ENCODE measurements around the gene COLEC11.
A peak's percentile ranks its signal among the peaks of the same experiment; 100 is the strongest.
"Not testable (repeated sequence)": the region's sequence is repeated elsewhere in the genome, so short reads cannot be mapped to it uniquely, and the experiment has no call there.

The COLEC11 gene

DNA sequence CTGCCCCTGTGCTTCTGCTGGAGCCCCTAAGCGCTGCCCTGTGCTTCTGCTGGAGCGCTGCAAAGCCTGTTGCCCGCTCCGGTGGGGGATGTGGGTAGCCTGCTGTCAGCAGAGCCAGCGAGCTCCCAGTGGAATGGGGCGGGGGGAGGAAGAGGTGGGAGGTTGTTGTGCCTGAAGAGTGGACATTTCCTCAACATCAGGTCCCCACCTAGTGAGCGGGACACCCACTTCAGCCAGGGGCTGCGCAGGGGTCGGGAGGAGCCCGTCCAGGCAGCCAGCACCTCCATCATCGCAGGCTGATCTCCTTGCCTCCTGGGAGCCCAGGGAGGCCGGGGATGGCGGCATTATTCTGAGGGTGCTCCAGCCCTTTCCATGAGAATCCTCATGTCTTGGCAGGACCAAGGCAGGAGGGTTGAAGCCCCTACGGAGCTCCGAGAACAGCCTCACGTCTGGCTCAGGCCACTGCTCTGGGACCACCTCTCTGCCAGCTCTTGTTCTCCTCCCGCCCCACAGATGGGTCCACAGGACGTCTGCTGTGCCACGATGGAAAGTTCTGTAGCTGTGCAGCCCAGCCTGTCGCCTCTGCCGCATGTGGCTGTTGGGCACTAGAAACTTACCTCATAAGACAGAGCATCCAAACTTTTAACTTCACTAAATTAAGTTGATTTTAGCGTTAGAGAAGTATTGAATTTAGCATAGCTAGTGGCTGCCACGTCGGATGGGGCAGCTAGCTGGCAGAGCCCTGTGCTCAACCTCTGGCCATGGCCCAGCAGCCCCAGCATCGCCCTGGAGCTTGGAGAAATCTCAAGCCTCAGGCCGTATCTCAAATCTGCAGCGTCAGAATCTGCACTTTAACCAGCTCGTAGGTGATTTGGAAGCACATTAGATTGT lies 61.2 kb downstream of the COLEC11 start:
- no peak for DNase-seq

GRCh38 chr2:3656762-3657721 lies 62.1 kb downstream of the COLEC11 start:
- DNase-seq = peak; percentile 40

GRCh38 chr2:3657881-3658280 lies 63.0 kb downstream of the COLEC11 start, which contains the start of gene ALLC:
ALLC (plus strand) TSS chr2:3658200; CDS start chr2:3671158, 12,958 bp downstream.
- no peak for DNase-seq

DNA sequence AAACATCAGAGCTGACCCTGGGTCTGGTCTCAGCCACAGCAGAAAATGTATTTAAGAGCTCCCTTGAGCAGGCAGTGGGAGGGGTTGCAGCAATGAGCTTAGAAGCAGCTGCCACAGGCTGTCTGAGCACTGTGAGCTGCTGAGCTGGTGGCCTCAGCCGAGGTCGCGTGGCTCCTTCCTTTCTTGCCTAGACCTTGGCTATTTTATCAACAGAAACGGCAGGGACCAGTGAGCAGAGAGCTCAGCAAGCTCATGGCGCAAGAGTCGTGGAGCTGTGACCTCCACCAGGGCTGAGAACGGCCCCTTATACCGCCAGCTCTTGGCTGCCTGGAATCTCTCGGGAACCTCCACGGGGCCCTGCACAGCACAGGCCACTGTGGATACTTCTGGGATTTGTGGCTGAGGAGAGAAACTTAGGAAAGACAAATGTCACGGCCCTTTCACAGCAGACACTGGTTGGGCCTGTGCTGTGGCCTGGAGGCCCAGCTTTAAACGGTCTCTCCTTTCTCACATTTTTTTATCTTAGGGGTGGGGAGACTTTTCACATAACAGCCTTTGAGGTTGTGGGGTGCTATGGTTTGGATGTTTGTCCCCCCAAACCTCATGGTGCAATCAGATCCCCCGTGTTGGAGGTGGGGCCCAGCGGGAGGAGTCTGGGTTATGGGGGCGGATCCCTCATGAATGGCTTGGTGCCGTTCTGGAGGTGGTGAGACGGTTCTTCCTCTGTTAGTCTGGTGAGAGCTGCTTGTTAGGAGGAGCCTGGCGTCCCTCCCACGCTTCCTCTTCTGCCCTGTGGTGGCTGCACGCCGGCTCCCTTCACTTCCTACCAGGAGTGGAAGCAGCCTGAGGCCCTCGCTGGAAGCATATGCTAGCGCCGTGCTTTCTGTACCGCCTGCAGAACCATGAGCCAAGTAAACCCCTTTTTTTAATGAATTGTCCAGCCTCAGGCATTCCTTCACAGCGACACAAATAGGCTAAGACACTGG lies 64.8 kb downstream of the COLEC11 start:
- DNase-seq = peak; percentile 93

DNA sequence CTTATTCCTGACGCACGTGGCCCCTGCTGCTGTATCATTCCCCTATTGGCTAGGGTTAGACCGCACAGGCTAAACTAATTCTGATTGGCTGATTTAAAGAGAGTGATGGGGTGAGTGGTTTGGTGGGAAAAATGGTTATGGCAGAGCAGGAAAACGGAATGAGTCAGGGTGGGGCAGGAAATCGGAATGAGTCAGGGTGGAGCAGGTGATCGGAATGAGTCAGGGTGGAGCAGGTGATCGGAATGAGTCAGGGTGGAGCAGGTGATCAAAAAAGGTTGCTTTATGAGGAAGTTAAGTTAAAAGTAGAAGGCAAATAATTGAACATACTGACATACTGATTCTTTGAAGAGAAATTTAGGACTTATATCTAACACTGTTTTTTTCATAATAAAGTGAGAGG lies 65.7 kb downstream of the COLEC11 start:
- not testable (repeated sequence) for DNase-seq

GRCh38 chr2:3661149-3661660 lies 66.3 kb downstream of the COLEC11 start:
- no peak for DNase-seq

DNA sequence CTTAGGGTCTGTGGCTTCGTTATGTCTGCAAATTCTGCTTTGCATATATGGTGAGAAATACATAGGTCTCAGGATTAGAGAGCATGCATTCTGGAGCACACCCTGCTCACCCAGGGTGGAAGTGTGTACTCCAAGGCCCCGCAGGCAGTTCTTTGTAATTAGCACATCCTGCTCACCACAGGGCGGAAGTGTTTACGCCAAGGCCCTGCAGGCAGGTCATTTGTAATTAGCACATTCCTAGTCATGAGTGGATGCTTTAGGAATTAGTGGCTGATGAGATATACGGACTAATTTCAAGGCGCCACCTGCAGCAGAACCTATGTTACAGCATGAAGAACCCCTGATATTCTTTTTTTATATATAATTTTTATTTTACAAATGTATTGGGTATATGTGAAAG lies 67.3 kb downstream of the COLEC11 start:
- peak; percentile 12 for DNase-seq

- no peak for DNase-seq
Measured at GRCh38 chr2:3664118-3664517, 69.2 kb downstream of the COLEC11 start.

- DNase-seq = no peak
Measured at GRCh38 chr2:3664925-3665324, 70.0 kb downstream of the COLEC11 start.

DNA sequence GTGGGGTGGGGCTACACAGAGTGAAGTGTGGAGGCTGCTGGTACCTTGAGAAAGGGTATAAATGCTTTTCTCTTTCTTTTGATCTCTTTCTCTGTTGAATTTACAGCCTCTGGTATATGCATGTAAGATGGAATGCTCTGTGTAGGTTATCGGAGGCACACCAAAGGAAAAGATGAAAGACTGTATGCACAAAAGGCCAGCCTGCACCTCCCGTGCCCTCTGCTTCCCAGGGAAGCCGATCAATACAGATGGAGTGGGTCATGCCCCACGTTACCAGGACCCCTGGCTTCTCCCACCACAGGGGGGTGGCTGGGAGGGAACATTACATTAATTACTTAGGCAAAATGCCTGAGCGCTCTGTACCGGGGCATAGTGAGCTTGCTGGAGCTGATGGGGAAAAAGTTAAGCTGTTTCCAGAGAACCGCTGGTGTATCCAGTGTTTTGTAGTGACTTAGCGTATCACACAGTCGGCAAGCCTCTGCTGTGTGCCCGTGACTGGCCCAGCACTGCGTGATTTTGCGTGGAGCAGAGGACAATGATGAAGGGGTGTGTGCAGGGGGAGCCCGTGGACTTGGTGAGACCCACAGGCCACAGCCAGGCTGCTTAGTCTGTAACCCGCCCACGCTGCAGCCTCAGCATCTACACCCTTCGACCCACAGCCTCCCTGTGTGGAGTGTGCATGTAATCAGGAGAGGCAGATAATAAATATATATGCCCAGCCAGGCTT lies 71.1 kb downstream of the COLEC11 start:
- DNase-seq = no peak

GRCh38 chr2:3666613-3666975 lies 71.7 kb downstream of the COLEC11 start:
- no peak for DNase-seq

- DNase-seq = peak; percentile 28
Measured at GRCh38 chr2:3667151-3667631, 72.3 kb downstream of the COLEC11 start.

GRCh38 chr2:3669656-3670055 lies 74.7 kb downstream of the COLEC11 start:
- no peak for DNase-seq

- DNase-seq = no peak
Measured at GRCh38 chr2:3670376-3670775, 75.5 kb downstream of the COLEC11 start.

GRCh38 chr2:3670941-3671340 lies 76.0 kb downstream of the COLEC11 start:
- no peak for DNase-seq

GRCh38 chr2:3672861-3673678 lies 78.2 kb downstream of the COLEC11 start:
- no peak for DNase-seq

DNA sequence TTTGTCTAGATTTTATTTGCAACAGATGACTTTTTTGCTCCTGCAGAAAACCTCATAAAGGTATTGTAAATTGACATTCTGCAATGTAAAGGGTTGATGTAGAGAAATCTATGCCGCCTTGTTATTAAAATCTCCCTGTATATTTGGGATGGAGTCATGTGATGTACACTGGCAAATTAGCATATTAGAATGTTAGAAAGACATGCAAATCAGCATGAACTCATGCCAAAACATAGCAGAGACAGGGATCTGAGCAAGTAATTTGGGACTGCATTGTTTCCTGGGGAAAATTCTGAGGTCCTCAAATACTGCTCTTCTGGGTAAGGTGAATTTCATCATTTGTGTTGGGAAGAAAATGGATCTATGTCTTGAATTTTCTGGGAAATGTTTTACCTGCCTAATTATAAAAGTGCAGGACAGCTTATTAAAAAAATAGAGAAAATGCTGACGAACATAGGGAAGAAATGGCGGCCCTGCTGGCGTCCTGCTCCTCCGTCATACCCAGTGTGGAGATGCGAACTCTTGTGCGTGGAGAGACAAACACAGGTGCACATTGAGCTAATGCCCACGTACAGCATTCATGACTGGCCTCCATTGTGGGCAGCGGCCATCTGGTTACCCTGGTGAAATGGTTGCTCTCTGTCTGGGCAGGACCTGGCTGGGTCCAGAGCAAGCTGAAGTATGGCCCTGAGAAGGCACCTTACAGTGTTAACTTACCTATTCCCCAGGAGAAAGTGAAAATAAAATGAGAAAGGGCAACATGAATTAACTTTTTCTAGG lies 79.3 kb downstream of the COLEC11 start:
- DNase-seq = no peak

DNA sequence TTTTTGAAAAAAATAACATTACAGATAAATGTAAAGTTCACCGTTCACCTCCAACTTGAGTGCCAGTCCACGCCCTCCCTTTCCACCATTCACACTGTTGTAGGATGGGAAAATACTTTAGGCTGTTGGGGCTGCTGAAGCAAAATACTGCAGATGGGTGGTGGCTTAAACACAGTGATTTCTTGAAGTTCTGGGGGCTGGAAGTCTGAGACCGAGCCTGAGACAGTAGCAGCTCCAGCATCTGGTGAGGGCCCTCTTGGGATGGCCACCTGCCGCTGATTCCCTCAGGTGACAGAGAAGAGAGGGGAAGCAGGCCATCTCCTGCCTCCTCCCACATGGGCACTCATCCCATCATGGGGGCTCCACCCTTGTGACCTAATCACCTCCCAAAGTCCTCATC lies 80.8 kb downstream of the COLEC11 start:
- no peak for DNase-seq

DNA sequence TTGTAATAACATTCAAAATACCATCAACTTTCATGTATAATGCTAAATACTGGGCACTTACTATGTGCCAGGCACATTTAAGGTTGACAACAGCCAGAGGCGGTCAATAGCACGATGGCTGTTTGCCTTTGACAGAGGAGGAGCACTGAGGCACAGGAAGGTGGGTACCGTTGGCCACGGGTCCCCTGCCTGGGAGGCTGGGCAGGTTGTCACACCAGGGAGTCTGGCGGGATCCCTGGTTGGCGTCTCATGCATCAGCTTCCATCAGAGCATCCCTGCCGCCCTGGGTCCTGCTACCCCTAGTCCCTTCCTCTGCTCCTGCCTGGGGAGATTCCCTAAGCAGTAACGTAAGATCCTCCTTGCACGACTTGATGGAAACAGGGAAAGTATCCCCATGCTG lies 82.5 kb downstream of the COLEC11 start:
- no peak for DNase-seq

- DNase-seq = no peak
Measured at GRCh38 chr2:3678212-3678611, 83.3 kb downstream of the COLEC11 start.
